OCI-LY1 (cell line): ENCODE data around the gene HPRT1.

Source experiments
- H2AFZ ChIP-seq: fragments of 200-600 bp; sonication (generic), shearing (Covaris generic); 2 replicates; pipeline ENCODE4 v1.6.0; 2014; ENCODE audit warnings: antibody characterized with exemption, mild to moderate bottlenecking, low read length
- H3F3A ChIP-seq: fragments of 200-600 bp; sonication (generic), shearing (Covaris generic); 2 replicates; pipeline ENCODE4 v1.6.0; 2014; ENCODE audit warnings: mild to moderate bottlenecking, antibody characterized with exemption, low read length, moderate library complexity; ENCODE audit not compliant: insufficient read depth
- H3K27ac ChIP-seq: fragments of 200-600 bp; sonication (generic); 2 replicates; pipeline ENCODE4 v1.5.1; 2014; ENCODE audit warnings: low read length, mixed run types, mild to moderate bottlenecking, low read depth; ENCODE audit not compliant: poor library complexity, severe bottlenecking
- H3K27me3 ChIP-seq: fragments of 200-600 bp; sonication (generic); 2 replicates; pipeline ENCODE4 v1.6.0; 2014; ENCODE audit warnings: antibody characterized with exemption, mild to moderate bottlenecking, low read length, moderate library complexity; ENCODE audit not compliant: insufficient read depth
- H3K36me3 ChIP-seq: fragments of 200-600 bp; sonication (generic); 2 replicates; pipeline ENCODE4 v1.6.1; 2014; ENCODE audit warnings: mild to moderate bottlenecking, antibody characterized with exemption, low read length, moderate library complexity, mixed read lengths; ENCODE audit not compliant: insufficient read depth
- H3K4me1 ChIP-seq: fragments of 200-600 bp; sonication (generic); 2 replicates; pipeline ENCODE4 v1.5.1; 2014; ENCODE audit warnings: mild to moderate bottlenecking, low read length, moderate library complexity; ENCODE audit not compliant: insufficient read depth, severe bottlenecking
- H3K4me2 ChIP-seq: fragments of 200-600 bp; sonication (generic), shearing (Covaris generic); 2 replicates; pipeline ENCODE4 v1.6.1; 2014; ENCODE audit warnings: low read length
- H3K4me3 ChIP-seq: fragments of 200-600 bp; sonication (generic); 2 replicates; pipeline ENCODE4 v1.5.1; 2014; ENCODE audit warnings: low read length, low read depth, mild to moderate bottlenecking, mixed read lengths; ENCODE audit not compliant: poor library complexity, severe bottlenecking
- H3K79me2 ChIP-seq: fragments of 200-600 bp; shearing (Covaris generic); 2 replicates; pipeline ENCODE4 v1.6.1; 2016; ENCODE audit warnings: mixed run types, low read length, mixed read lengths; ENCODE audit not compliant: insufficient read depth
- H3K9ac ChIP-seq: fragments of 200-600 bp; sonication (generic), shearing (Covaris generic); 2 replicates; pipeline ENCODE4 v1.6.1; 2014; ENCODE audit warnings: mild to moderate bottlenecking, low read length, mixed read lengths
- H3K9me2 ChIP-seq: fragments of 200-600 bp; sonication (generic), shearing (Covaris generic); 2 replicates; pipeline ENCODE4 v1.6.1; 2014; ENCODE audit warnings: low read depth, mild to moderate bottlenecking, low read length, mixed read lengths
- H3K9me3 ChIP-seq: fragments of 200-600 bp; shearing (Covaris generic); 2 replicates; pipeline ENCODE4 v1.6.1; 2014; ENCODE audit warnings: low read length, mixed read lengths
- H4K20me1 ChIP-seq: fragments of 200-600 bp; sonication (generic), shearing (Covaris generic); 2 replicates; pipeline ENCODE4 v1.6.0; 2016; ENCODE audit warnings: mild to moderate bottlenecking, low read length; ENCODE audit not compliant: insufficient read depth
- EZH2 ChIP-seq: fragments of 200-600 bp; sonication (generic), shearing (Covaris generic); IDR thresholded peaks from 2 replicates; pipeline ENCODE4 v1.8.0; 2017; ENCODE audit warnings: borderline replicate concordance, mixed run types, mild to moderate bottlenecking, antibody characterized with exemption, low read length, moderate library complexity, mixed read lengths
- TF ChIP-seq, protein P1 (sequence below): fragments of 200-600 bp; sonication (generic), shearing (Covaris generic); IDR thresholded peaks from 2 replicates; pipeline ENCODE4 v1.5.1; 2017; ENCODE audit warnings: mild to moderate bottlenecking, antibody characterized with exemption, low read length, moderate library complexity, mixed read lengths

Gene HPRT1

DNA sequence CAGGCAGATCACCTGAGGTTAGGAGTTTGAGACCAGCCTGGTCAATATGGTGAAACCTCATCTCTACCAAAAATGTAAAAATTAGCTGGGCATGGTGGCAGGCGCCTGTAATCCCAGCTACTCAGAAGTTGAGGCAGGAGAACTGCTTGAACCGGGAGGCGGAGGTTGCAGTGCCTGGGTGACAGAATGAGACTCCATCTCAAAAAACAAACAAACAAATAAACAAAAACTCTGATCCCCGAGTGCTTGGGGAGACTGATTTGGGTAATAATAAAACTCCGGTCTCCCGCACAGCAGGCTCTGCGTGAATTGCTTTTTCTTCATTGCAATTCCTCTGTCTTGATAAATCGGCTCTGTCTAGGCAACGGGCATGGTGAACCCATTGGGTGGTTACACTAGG is 73.4 kb downstream of the HPRT1 start:
- Histone ChIP-seq H4K20me1 (no peaks in the 10 kb centered on the region), H3F3A (no peaks in the 10 kb centered on the region), H3K9me3 (no peaks in the 10 kb centered on the region), H3K9me2 (no peaks in the 10 kb centered on the region), H3K4me2 (no peak overlapping the region), H2AFZ (no peak overlapping the region), H3K36me3 (no peaks in the 10 kb centered on the region), H3K27me3 (no peaks in the 10 kb centered on the region), H3K4me1 (no peaks in the 10 kb centered on the region), H3K27ac (no peak overlapping the region), H3K9ac (no peak overlapping the region), H3K4me3 (no peak overlapping the region), H3K79me2 (no peaks in the 10 kb centered on the region)
- TF ChIP-seq, protein P1, sequence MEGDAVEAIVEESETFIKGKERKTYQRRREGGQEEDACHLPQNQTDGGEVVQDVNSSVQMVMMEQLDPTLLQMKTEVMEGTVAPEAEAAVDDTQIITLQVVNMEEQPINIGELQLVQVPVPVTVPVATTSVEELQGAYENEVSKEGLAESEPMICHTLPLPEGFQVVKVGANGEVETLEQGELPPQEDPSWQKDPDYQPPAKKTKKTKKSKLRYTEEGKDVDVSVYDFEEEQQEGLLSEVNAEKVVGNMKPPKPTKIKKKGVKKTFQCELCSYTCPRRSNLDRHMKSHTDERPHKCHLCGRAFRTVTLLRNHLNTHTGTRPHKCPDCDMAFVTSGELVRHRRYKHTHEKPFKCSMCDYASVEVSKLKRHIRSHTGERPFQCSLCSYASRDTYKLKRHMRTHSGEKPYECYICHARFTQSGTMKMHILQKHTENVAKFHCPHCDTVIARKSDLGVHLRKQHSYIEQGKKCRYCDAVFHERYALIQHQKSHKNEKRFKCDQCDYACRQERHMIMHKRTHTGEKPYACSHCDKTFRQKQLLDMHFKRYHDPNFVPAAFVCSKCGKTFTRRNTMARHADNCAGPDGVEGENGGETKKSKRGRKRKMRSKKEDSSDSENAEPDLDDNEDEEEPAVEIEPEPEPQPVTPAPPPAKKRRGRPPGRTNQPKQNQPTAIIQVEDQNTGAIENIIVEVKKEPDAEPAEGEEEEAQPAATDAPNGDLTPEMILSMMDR, result no peak
- no peak for TF ChIP-seq EZH2

DNA sequence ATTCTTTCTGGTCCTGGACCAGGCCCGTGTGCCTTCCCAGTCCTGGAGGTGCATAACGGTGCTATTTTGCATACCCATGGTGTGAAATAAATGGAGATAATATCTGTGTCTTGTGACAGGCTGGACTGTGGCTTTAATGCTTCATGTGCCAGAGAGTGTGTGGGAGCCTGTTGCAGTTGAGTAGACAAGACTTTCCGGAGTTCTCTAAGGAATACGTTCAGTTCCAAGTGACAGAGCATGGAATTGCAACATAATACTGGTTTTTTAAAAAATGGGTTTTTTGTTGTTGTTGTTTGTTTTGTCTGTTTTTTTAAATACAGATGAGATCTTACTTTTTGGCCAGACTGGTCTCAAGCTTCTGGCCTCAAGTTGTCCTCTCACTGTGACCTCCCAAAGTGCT is 74.0 kb downstream of the HPRT1 start:
- Histone ChIP-seq H2AFZ (no peak overlapping the region), H3K36me3 (no peaks in the 10 kb centered on the region), H3K27ac (no peak overlapping the region), H3K4me3 (no peak overlapping the region), H4K20me1 (no peaks in the 10 kb centered on the region), H3K4me2 (no peak overlapping the region), H3K9ac (no peak overlapping the region), H3K79me2 (no peaks in the 10 kb centered on the region), H3F3A (no peaks in the 10 kb centered on the region), H3K4me1 (no peaks in the 10 kb centered on the region), H3K9me3 (no peaks in the 10 kb centered on the region), H3K9me2 (no peaks in the 10 kb centered on the region), H3K27me3 (no peaks in the 10 kb centered on the region)
- TF ChIP-seq EZH2, result no peak
- TF ChIP-seq, protein P1, result no peak

DNA sequence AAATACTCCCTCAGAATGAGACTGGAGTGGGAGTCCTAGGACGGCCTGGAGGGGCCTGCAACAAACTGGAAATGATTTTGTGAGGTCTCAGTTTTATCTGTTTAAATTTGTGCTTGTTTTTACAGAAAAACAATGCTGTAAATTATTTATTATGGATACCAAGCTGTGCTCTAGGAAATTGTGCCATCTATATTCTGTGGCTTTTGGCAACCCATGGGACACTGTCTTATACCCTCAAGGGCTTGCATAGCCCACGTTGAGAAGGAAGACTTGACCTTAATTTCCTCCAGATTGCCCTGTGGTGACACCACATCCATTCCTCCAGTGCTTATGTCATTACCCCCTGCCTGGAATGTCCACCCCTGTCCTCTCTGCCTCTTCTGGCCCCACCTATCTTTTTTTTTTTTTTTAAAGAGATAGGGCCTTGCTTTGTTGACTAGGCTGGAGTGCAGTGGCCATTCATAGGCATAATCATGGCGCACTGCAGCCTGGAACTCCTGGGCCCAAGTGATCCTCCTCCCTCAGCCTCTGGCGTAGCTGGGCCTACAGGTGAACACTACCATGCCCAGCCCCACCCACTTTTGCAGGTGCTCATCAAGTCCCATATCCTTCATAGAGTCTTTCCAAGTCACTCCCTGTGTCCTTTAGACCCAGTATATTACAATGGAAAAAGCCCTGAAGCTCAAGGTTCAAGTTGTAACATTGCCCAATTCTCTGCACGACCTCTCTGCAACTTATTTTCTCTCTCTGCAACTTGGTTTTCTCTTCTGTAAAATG is 77.4 kb downstream of the HPRT1 start:
- TF ChIP-seq, protein P1, result no peak
- TF ChIP-seq EZH2, result no peak
- no peak overlapping the region for H3K9ac ChIP-seq
- H3K79me2 ChIP-seq, result no peaks in the 10 kb centered on the region
- H3K36me3 ChIP-seq, result no peaks in the 10 kb centered on the region
- no peaks in the 10 kb centered on the region for H3K9me3 ChIP-seq
- no peaks in the 10 kb centered on the region for H3K27me3 ChIP-seq
- no peaks in the 10 kb centered on the region for H4K20me1 ChIP-seq
- no peak overlapping the region for H3K4me3 ChIP-seq
- no peak overlapping the region for H3K27ac ChIP-seq
- no peak overlapping the region for H3K4me2 ChIP-seq
- H3K4me1 ChIP-seq, result no peaks in the 10 kb centered on the region
- no peaks in the 10 kb centered on the region for H3K9me2 ChIP-seq
- no peak overlapping the region for H2AFZ ChIP-seq
- no peaks in the 10 kb centered on the region for H3F3A ChIP-seq
